Prostate gland (tissue), 1 donor: ENCODE data around the gene SFSWAP.

Source experiments
- POLR2A ChIP-seq: fragments of 450-650 bp; IDR thresholded peaks from one replicate; pipeline ENCODE4 v1.6.1; 2016; ENCODE audit warnings: antibody characterized with exemption, mild to moderate bottlenecking
- POLR2AphosphoS5 ChIP-seq: sonication (generic); formaldehyde crosslinking; IDR thresholded peaks from one replicate; pipeline ENCODE4 v1.6.1; 2017; ENCODE audit warnings: antibody characterized with exemption

GRCh38 chr12:131816495-131816894, 105.6 kb downstream of the SFSWAP start:
- no peak for TF ChIP-seq POLR2AphosphoS5
- no peak for TF ChIP-seq POLR2A
